ENCODE measurements around the gene GJC3.

DNA sequence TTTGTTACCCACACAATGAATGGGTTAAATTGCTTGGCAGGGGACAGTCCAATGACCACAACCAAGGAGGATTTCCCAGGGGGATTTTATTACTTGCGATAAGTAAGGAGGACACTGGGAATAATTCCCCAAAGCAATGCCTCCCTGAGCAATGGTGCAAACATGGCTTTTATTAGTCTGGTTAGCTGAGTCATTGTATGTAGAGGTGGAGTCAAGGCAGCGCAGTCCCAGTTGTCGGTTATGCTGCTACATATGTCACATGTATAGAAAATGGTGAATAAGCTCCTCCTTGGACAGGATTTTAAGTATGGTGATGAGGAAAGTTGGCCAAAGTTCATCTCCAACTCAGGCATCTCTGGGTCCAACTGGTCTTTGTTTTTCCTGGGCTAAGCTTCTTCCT, 6.2 kb downstream of the GJC3 start:
- TF ChIP-seq, protein P1, sequence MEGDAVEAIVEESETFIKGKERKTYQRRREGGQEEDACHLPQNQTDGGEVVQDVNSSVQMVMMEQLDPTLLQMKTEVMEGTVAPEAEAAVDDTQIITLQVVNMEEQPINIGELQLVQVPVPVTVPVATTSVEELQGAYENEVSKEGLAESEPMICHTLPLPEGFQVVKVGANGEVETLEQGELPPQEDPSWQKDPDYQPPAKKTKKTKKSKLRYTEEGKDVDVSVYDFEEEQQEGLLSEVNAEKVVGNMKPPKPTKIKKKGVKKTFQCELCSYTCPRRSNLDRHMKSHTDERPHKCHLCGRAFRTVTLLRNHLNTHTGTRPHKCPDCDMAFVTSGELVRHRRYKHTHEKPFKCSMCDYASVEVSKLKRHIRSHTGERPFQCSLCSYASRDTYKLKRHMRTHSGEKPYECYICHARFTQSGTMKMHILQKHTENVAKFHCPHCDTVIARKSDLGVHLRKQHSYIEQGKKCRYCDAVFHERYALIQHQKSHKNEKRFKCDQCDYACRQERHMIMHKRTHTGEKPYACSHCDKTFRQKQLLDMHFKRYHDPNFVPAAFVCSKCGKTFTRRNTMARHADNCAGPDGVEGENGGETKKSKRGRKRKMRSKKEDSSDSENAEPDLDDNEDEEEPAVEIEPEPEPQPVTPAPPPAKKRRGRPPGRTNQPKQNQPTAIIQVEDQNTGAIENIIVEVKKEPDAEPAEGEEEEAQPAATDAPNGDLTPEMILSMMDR (IDR thresholded peaks at IDR 0.05; ENCODE audit: poor library complexity), result no peak
- TF ChIP-seq EZH2 (IDR thresholded peaks at IDR 0.05; ENCODE audit: borderline replicate concordance), result no peak

All from hepatocyte (in vitro differentiated cells).